Measurements from ENCODE around the gene ZNF568. TPM values are rescaled to one million over a fixed set of nuclear protein-coding genes. Genes with fewer than 3 reads are reported as not detected.

ZNF568 gene
- 4.3 and 5.0 TPM in 2 replicates for total RNA-seq

GRCh38 chr19:36915992-36916830, at the start of gene ZNF568, which contains the start of gene ZNF829:
TSS of gene ZNF568 (plus strand) at chr19:36916332. CDS start at chr19:36922771, 6,439 bp downstream.
TSS of gene ZNF829 (minus strand) at chr19:36916291. CDS start at chr19:36915167, 1,124 bp downstream.

Other genes with a start within 250 kb of the ZNF568 start
- gene ZNF461, start 249.5 kb upstream of the ZNF568 start, total RNA-seq: 1.8 and 10.1 TPM in 2 replicates
- 3.8 and 9.7 TPM in 2 replicates for gene ZNF567, start 228.7 kb upstream of the ZNF568 start, total RNA-seq
- 0.72 and 3.0 TPM in 2 replicates for gene ZNF850, start 143.5 kb upstream of the ZNF568 start, total RNA-seq
- gene ZNF790, start 77.9 kb upstream of the ZNF568 start, total RNA-seq: 1.8 and 5.1 TPM in 2 replicates
- gene ZNF345, start 65.5 kb upstream of the ZNF568 start, total RNA-seq: 0.78 and 3.5 TPM in 2 replicates
- 2.3 and 4.1 TPM in 2 replicates for gene ZNF829, start within 50 bp of the ZNF568 start, total RNA-seq
- 4.5 and 8.7 TPM in 2 replicates for gene ZNF420, start 162.1 kb downstream of the ZNF568 start, total RNA-seq

Data from epithelial cell of alveolus of lung (primary cell).